ENCODE results near the gene GPSM1.

GPSM1 gene

DNA sequence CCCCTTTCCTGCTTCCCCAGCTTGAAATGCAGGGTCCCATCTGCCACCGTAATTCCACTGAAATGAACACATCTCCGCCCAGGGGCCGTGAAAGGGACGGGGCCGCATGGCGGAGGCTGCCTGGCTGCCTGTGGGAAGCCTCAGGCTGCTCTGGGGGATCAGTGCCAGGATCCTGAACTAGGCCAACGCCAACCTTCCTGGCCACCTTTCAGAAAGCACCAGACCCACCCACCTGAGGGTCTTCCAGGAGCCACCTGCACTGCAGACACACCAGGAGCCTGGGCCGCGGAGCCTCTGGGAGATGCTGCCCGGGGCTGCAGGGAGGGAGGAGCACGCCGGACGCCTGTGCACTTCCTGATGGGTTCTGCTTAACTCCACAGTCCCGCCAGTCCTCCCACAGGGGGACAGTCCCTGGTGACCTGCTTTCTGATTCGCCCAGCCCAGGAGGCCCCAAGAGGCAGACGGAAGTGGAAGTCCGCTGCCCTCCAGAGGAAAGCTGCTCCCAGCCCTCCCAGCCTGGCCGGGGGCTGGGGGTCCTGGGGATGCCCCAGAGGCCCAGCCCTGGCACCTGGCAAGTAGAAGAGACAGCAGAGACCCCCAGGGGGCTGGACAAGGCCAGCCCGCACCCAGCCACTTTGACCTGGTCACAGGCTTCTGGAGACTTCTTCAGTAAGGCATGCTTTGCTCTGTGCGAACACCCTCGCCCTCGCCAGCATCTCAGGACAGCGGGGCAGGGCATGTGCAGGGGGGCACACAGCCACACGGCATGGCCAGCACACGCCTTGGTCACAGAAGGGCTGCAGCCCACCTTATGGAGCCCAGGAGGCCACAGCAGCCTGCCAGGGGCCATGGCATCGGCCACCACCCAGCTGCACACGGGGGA, 46.2 kb downstream of the GPSM1 start, which contains the start of gene CARD9:
Gene CARD9, minus strand, starts transcription at position 370 of the 883 bp plus-strand sequence. CDS start 1,591 bp downstream, outside the sequence.
- DNase-seq (ENCODE audit: low read depth in 2 of 2), result no peak

DNA sequence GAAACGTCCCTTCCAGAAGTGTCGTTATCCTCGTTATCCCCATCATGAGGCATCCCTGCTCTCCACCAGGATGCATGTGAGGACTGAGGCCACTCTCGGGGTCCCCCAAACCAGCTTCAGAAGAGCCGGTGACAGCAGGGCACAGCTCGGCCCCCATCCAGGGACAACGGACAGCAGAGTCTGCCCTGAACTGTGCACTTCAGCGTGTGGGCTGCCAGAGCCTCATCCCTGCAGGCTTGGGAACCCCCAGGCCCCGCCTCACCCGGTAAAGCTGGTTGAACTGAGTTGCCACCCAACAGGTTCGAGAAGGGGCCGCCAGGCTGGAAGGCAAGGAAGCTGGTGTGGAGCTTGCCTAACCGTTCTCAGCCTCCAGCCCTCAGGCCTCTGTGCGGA, 46.8 kb downstream of the GPSM1 start:
- DNase-seq (ENCODE audit: low read depth in 2 of 2), result no peak

DNA sequence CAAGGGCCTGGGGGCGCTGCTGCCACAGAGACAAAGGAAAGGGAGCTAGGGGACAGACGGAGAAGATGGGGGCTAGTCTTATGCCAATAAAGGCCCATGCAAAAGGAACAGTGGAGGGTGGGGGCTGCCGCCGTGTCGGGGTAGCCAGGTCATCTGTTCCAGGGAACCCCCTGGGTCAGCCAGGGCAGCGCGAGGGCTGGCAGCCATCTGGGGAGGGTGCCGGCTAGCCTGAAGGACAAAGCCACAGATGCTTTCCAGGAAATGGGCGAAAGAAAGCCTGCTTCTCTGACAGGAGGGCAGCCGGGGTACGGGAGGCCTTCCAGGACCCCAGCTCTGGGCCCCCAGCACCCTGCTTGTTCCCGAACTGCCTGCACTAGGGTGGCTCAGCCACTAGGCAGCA, 47.8 kb downstream of the GPSM1 start:
- DNase-seq (ENCODE audit: low read depth in 2 of 2), result no peak

DNA sequence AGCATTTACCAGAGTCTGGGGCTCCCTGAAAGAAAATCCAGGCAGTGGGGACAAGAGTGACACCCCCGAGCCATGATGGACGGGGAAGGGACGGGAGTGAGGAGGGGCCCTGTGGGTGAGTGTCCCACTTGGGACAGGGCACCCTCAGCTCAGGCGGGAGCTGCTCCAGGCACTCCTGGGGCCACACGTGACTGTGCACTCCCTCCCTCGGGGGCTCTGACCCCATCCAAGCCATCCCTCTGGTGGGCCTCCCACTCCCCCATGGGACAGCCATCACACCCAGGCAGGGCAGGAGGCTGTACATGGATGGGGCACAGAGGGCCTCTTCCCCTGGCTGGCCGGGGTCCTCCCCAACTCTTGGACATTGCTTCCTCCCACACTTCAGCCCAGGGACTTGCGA, 49.1 kb downstream of the GPSM1 start:
- DNase-seq (ENCODE audit: low read depth in 2 of 2), result no peak

DNA sequence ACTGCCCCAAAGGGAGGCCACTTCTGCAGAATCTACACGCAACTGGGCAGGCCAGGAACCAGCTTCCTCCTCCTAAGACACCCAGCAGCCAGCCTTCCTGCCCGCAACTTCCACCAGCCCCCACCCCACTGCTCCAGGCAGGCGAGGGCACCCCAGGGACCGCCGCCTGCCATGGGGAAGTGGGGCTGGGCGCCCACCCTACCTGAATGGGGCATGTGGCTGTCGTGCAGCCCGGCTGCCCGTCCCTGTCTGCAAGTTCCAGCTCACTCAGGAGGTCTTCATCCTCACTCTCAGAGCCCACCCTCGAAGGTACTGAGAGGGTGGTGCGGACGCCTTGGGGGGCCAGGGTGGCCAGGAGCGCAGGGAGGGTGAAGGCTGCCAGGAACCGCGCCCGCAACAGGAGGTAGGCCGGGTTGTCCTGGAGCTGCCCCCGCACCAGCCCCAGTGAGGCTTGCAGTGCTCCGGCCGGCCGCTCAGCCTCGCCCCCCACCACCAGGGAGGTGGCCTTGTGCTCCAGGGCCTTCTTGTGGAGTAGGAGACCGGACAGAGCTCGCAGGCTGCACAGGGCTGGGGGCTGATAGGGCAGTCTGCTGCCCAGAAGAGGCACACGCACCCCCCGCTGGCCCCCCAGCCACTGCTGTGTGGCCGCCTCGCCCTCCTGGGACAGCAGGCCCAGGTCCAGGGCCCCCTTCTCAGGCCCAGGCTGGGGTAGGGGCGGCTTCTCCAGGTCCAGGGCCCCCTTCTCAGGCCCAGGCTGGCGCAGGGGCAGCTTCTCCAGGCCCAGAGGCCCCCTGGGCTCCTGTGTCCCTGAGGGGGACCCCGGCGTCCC, 50.2 kb downstream of the GPSM1 start:
- DNase-seq (ENCODE audit: low read depth in 2 of 2), result no peak

DNA sequence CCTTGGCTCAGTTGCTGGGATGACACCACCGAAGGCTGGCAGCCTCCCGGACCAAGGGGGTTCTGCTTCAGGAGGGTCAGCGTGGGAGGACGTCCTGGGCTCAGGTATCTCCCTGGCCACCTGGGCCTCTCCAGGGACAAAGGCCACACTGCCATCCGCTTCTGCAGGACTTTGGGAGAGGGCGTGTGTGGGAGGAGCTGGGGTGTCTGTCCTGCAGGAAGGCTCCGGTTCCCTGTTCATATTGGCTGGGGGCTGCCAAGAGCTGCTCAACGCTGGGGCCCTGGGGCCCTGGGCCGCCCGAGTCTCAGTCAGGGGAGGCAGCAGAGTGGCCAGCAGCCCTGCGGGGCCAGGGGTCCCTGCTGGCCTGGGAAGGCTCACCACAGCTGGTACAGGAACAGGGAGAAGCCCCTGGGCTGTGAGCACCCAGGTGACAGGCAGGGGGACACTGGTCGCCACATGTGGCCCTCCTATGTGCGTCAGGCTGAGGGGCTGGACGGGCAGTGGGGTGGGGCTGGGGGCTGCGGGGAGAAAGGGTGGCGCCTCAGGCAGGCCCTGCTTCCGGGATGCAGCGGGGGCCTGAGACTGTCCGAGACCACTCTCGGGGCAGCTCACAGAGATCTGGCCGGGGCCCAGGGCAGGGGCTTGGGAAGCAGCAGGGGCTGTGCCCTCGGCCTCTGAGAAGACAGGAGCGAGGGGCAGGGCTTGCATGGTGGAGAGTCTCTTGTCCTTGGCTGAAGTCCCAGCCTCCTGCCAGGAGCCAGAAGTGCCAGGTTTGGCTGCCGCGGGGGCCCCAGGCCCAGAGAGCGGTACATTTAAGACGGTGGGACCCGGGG, 51.0 kb downstream of the GPSM1 start:
- DNase-seq (ENCODE audit: low read depth in 2 of 2), result no peak

DNA sequence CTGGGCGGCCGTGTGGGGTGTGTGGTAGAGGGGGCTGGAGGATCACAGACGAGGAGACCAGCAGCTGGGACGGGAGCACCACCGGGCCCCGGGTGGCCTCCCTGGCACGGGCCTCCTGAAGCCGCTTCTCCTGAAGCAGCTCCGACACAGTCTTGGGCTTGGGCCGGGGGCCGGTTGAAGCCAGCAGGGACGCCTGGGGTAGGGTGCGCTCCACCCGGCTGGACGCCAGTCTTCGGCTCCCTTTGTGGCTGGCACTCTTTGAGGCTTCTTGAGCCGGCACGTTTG, 51.6 kb downstream of the GPSM1 start:
- DNase-seq (ENCODE audit: low read depth in 2 of 2), result no peak

DNA sequence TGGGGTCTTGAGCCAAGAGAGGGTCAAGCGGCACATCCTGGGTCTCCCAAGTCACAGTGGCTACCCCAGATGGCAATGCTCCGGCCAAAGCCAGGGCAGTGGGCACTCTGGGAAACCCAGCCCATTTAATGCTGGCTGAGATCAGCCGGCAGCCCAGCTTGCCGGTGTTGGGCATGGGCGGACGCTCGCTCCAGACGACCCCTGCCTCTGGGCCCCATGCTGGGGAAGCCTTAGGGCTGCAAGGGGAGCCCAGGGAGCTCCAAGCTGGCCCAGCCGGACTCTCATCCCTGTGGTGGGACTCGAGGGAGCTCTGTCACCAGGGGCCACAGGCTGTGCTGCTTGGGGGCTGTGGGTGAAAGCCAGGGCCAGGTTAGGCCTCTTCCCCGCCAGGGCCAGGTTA, 52.1 kb downstream of the GPSM1 start:
- DNase-seq (ENCODE audit: low read depth in 2 of 2), result no peak

DNA sequence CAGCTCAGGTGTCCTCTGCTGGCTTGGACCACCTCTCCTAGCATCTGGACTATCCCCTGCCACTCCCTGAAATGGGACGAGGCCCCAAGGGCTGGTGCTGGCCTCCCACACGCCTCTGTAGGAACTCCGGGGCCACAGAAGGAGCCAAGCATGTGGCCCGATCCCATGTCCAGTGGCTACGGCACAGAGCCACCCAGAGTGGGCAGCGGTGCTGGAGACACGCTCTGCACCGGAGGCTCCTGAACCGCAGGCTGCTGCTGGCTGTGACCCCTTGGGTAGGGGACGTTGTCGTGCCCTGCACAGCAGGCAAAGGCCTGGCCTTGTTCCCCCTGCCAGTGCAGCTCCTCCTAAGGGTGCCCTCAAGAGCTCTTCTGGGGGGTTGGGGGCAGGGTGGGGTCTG, 52.6 kb downstream of the GPSM1 start:
- DNase-seq (ENCODE audit: low read depth in 2 of 2), result no peak

DNA sequence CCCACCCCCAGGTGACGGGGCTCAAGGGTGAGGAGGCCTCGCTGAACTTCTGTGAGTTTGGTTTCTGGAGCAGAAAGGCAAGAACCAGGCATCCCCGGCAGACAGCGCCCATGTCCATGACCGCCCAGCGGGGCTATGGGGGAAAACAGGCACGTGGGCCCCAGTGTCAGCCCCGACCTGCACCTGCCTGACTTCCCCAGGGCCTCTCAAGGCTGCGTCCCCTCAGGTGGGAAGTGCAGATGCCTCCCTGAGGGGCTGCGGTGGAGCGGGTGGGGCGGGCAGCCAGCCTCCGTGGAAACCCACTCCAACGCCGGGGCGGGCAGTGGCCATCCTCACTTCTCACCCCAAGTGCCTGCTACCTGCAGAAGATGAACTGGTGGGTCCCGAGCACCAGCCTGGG, 53.0 kb downstream of the GPSM1 start:
- no peak for DNase-seq (ENCODE audit: low read depth in 2 of 2)

DNA sequence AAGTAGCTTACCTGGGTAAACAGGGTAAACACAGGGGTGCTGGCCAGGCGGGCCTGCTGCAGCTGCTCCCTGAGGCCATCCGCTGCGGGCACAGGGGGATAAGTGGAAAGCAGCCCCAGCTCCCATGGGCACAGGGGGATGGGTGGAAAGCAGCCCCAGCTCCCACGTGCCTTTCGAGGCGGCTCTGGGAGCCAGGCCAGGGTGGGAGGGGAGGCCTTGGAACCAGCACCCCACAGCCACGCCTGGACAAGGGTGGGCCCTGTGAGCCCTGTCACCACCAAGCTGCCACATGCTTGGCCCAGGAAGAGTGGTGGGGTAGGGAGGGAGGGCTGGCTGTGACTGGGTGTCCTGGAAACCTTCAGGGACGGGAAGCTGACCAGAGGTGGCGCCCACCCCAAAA, 54.0 kb downstream of the GPSM1 start:
- DNase-seq (ENCODE audit: low read depth in 2 of 2), result no peak

DNA sequence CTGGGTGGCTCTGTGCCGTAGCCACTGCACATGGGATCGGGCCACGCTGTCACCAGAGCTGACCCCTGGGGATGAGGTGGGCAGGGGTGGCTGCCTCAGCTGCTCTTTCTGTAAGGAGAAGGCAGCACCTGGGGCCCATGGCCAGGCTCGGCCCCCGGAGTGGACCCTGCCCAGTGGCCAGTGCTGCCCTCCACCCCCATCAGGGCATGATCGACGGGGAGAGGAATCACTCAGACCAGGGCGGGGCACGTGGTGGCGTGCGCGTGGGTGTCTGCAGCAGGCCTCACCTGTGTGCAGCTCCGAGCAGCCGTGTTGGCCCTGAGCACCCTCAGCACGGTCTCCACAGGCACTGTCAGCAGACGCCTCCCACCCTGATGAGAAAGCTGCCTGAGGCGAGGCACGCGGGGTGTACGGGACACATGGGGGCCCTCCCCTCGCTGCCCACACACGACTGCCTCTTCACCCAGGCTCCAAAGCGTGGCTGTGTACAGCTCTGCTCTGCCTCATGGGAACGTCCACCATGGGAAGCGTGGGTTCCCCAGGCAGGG, 54.7 kb downstream of the GPSM1 start:
- no peak for DNase-seq (ENCODE audit: low read depth in 2 of 2)

DNA sequence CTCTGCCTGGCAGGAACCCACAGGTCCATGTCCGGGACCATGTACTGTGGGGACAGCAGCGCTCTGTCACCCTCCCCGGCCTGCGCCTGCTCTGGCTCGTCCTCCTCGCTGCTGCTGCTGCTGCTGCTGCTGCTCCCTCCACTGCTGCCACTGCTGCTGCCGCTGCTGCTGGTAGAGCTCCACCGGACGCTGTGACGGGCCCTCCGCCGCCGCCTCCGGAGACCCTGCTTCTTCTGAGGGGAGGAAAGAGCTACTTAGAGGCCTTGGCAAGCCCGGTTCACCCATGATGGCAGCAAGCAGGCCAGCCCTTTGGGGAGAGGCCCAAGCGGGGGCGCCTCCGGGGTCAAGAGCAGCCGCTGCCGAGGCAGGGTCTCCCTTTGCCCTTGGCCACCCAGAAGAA, 56.1 kb downstream of the GPSM1 start:
- no peak for DNase-seq (ENCODE audit: low read depth in 2 of 2)

DNA sequence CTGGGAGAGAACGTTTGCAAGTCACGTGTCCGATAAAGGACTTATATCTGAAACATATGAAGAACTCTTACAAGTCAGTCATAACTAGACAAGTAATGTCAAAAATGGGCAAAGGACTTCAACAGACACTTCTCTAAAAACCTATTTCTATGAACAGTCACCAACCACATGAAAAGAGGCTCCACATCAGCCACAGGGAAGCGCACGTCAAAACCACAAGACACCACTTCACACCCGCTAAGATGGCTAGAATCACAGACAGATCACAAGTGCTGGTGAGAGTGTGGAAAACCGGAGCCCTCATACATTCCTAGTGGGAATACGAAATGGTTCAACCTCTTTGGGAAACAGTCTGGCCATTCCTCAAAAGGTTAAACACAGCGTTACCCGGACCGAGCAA, 57.7 kb downstream of the GPSM1 start:
- no peak for DNase-seq (ENCODE audit: low read depth in 2 of 2)

DNA sequence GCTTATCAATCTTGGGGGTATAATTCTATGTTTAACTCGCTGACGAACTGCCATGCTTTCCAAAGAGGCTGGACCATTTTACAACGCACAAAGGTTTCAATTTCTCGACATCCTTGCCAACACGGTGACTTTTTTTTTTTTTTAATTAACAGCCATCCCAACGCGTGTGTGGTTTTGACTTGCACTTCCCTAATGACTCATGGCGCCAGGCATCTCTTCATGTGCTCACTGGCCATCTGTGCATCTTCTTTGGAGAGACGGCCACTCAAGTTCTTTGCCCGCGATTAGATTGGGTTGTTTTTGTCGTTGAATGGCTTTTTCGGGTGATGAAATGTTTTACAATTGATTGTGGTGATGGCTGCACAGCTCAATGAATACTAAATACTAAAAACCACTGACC, 58.7 kb downstream of the GPSM1 start:
- DNase-seq (ENCODE audit: low read depth in 2 of 2), result no peak

DNA sequence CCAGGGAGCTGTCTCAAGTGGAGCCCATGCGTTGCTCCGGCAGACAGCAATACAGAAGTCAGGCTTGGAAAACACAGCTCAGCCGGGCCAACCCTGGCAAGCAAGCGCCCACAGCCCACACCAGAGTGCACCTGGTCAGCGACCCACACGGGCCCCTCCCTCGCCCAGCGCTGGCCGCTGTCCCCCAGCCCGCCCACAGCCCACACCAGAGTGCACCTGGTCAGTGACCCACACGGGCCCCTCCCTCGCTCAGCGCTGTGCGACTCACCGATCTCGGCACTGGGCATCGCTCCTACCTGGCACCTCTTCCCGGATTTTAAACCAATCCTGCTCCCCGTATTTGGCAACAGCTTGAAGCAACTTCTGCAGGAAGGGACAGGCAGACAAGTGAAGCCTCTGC, 59.9 kb downstream of the GPSM1 start:
- no peak for DNase-seq (ENCODE audit: low read depth in 2 of 2)

DNA sequence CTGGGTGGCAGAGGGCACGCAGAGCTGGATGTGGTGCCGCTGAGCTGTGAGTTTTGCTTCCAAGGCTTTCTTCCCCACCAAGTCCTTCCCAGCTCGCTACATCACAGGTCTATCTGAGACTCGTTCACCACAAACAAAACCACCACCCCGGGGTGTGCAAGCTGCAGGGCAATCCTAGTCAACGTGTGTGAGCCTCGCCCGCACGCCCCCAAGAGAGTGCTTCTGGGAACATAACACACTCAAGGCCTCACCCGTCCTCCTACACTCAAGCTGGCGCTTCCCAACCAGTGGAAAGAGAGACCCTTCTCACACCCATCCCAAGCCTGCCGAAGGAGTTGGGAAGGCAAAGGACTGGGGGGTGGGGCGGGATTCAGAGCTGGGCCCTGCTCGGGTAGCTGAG, 62.1 kb downstream of the GPSM1 start:
- no peak for DNase-seq (ENCODE audit: low read depth in 2 of 2)

DNA sequence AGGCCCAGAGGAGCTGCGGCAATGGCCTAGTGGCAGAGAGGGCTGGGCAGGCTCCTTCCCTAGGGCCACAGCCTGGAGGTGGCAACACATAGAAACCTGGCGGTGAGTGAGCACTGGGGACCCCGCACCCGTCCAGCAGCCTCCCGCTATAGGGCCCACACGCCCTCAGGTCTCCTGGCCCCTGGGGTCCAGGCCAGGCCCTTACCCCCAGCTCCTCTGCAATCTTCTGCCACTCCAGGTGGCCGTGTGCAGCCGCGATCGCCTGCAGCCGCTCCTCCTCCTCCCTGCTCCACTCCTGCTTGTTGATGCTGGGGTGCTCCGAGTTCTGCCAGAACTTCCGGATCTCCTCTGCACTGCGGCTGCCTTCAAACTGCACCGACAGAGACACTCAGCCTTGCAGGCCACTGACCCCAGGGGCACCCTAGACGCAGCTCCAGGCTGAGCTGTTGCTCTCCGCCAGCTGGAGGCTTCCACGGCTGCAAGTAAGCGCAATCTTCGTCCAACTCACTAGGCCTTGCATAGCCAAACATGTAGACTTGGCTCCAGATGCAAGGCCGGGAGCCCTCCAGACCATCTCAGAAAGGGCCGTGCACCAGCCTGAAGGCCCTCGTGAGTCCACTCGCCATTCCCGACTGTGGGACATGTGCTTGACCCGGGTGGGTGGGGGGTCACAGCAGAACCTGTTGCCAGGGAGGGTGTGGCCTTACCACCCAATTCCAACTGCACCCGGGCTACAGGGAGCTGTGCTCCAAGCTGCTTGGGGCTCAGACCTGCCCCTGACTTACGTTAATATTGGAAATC, 64.6 kb downstream of the GPSM1 start:
- no peak for DNase-seq (ENCODE audit: low read depth in 2 of 2)

DNA sequence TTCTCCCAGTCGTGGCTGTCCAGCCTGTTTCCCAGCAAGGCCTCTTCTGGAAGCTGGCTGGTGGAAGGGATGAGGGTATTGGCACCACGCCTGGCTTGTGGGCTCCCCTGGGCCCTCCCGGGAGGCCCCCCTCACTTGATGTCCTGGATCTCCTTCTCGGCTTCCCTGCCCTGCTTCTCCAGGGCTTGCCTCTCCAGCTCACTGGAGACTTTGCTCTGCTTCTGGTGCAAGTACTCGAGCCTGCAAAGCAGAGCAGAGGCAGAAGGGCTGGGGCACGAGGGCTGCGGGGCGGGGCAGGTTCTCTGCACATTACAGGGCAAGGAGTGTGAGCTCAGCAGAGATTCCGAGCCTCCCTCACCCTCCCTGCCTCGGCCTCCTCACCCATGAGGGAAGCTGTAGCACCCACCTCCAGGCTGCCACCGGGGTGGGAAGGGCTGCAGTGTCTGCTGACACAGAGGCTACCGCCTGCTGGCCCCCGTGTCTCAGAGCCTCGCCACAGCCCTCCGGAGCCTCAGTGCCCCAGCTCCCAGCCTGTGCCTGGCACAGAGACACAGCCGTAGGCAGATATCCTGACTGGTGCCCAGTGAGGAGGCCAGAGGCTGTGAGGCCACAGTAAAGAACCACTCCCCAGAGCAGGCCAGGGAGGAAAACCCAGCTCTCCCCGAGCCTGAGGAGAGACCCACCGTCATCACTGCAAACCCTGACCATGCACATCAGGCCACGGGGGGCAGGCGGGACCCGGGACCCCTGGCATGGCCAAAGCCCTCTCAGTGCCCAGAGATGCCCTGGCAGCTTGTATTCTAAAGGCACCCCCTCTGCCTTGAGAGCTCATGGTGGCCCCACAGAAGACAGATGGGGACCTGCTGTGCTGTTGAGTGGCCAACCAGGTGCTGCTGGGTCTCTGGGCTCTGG, 65.5 kb downstream of the GPSM1 start:
- no peak for DNase-seq (ENCODE audit: low read depth in 2 of 2)

DNA sequence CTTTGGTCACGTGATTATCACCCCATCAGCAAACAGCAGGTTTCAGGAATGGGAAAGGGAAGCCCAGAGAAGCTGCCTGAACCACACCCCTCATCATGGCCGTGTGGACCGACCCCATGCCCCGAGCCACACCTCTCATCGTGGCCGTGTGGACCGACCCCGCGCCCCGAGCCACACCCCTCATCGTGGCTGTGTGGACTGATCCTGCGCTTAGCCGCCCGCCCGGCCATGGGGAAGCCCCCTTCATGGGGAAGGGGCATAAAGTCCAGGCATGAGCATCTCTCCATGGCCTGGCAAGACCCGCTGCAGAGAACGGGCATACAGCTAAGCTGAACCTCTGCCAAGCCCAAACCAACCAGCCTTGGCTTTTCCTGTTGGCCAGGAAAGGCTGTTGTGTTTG, 66.2 kb downstream of the GPSM1 start:
- no peak for DNase-seq (ENCODE audit: low read depth in 2 of 2)

Measured in activated CD4-positive, alpha-beta T cell treated with anti-CD3 and anti-CD28 coated beads for 24 hours (primary cell).